Activated T-helper 2 cell treated with anti-CD3 and anti-CD28 coated beads, Interferon-gamma antibody, Interleukin-2, Interleukin-4, amounts not matched to agents 10 μg/mL and 5 μg/mL and 100 μg/mL, durations not matched to agents 14 hours and 24 hours and 36 hours (primary cell): ENCODE data around the gene NGFR. TPM values are rescaled to one million over a fixed set of nuclear protein-coding genes. Genes with fewer than 3 reads are reported as not detected.

Experiments used
- DNase-seq: peaks from one replicate; pipeline ENCODE4 v3.0.0; 2021; ENCODE audit warnings: low spot score
- H3K27ac Mint-ChIP-seq: one replicate; pipeline ENCODE4 v1.8.0; 2021; ENCODE audit warnings: mixed read lengths
- H3K27me3 Mint-ChIP-seq: one replicate; pipeline ENCODE4 v1.8.0; 2021; ENCODE audit warnings: low read depth, mixed read lengths
- H3K36me3 Mint-ChIP-seq: one replicate; pipeline ENCODE4 v1.8.0; 2021; ENCODE audit warnings: low read depth, mixed read lengths
- H3K4me1 Mint-ChIP-seq: one replicate; pipeline ENCODE4 v1.8.0; 2021; ENCODE audit warnings: low read depth, mixed read lengths
- H3K4me3 Mint-ChIP-seq: one replicate; pipeline ENCODE4 v1.8.0; 2021; ENCODE audit warnings: low read depth, mild to moderate bottlenecking, moderate library complexity, mixed read lengths
- H3K9me3 Mint-ChIP-seq: one replicate; pipeline ENCODE4 v1.8.0; 2021; ENCODE audit warnings: mixed read lengths
- intact Hi-C: fragments of 100-400 bp; cut with micrococcal nuclease; formaldehyde crosslinking; loops from one replicate; pipeline ENCODE4 v1.15.1; 2023
- total RNA-seq: library from RNA; stranded (reverse); gene quantifications from 2 replicates; pipeline ENCODE4 v1.2.3, GENCODE V29; 2022

The NGFR gene
- total RNA-seq, 1 donor from 2014 or later: 0.14 TPM

- Mint-ChIP-seq H3K4me1 (no peaks in the 10 kb centered on the region), H3K9me3 (peaks cover 3% of the 10 kb centered on the region), H3K36me3 (no peaks in the 10 kb centered on the region), H3K27ac (no peak overlapping the region), H3K27me3 (peaks cover 36% of the 10 kb centered on the region), H3K4me3 (no peak overlapping the region)
- no peak for DNase-seq
- intact Hi-C loops: no loop called here
Measured at GRCh38 chr17:49459401-49459984, 35.6 kb upstream of the NGFR start.

GRCh38 chr17:49460401-49460800, 34.7 kb upstream of the NGFR start:
- intact Hi-C loops: no loop called here
- H3K4me1 Mint-ChIP-seq: no peaks in the 10 kb centered on the region
- H3K36me3 Mint-ChIP-seq: no peaks in the 10 kb centered on the region
- peaks cover 33% of the 10 kb centered on the region for H3K27me3 Mint-ChIP-seq
- no peak overlapping the region for H3K4me3 Mint-ChIP-seq
- no peak overlapping the region for H3K27ac Mint-ChIP-seq
- no peak for DNase-seq
- H3K9me3 Mint-ChIP-seq: peaks cover 3% of the 10 kb centered on the region

- no peak for DNase-seq
- H3K4me1 Mint-ChIP-seq: no peaks in the 10 kb centered on the region
- peaks cover 3% of the 10 kb centered on the region for H3K9me3 Mint-ChIP-seq
- H3K27me3 Mint-ChIP-seq: peaks cover 35% of the 10 kb centered on the region
- intact Hi-C loops: no loop called here
- no peaks in the 10 kb centered on the region for H3K36me3 Mint-ChIP-seq
- H3K27ac Mint-ChIP-seq: no peak overlapping the region
- H3K4me3 Mint-ChIP-seq: no peak overlapping the region
Measured at GRCh38 chr17:49461580-49461979, 33.5 kb upstream of the NGFR start.

GRCh38 chr17:49464049-49464448, 31.0 kb upstream of the NGFR start:
- peaks cover 37% of the 10 kb centered on the region for H3K27me3 Mint-ChIP-seq
- no peak overlapping the region for H3K27ac Mint-ChIP-seq
- DNase-seq: no peak
- H3K9me3 Mint-ChIP-seq: peaks cover 3% of the 10 kb centered on the region
- intact Hi-C loops: no loop called here
- H3K4me1 Mint-ChIP-seq: no peaks in the 10 kb centered on the region
- no peak overlapping the region for H3K4me3 Mint-ChIP-seq
- H3K36me3 Mint-ChIP-seq: no peaks in the 10 kb centered on the region

- DNase-seq: no peak
- Mint-ChIP-seq H3K9me3 (peaks cover 3% of the 10 kb centered on the region), H3K36me3 (no peaks in the 10 kb centered on the region), H3K4me1 (no peaks in the 10 kb centered on the region), H3K27ac (no peak overlapping the region), H3K27me3 (peaks cover 40% of the 10 kb centered on the region), H3K4me3 (no peak overlapping the region)
- intact Hi-C loops: no loop called here
Measured at GRCh38 chr17:49465331-49465903, 29.7 kb upstream of the NGFR start.

- H3K4me3 Mint-ChIP-seq: no peak overlapping the region
- no peaks in the 10 kb centered on the region for H3K4me1 Mint-ChIP-seq
- DNase-seq: no peak
- intact Hi-C loops: no loop called here
- peaks cover 3% of the 10 kb centered on the region for H3K9me3 Mint-ChIP-seq
- H3K27me3 Mint-ChIP-seq: peaks cover 44% of the 10 kb centered on the region
- H3K36me3 Mint-ChIP-seq: no peaks in the 10 kb centered on the region
- no peak overlapping the region for H3K27ac Mint-ChIP-seq
Measured at GRCh38 chr17:49466436-49466835, 28.7 kb upstream of the NGFR start.

GRCh38 chr17:49467175-49467574, 27.9 kb upstream of the NGFR start:
- H3K4me3 Mint-ChIP-seq: no peak overlapping the region
- H3K27ac Mint-ChIP-seq: no peak overlapping the region
- H3K36me3 Mint-ChIP-seq: no peaks in the 10 kb centered on the region
- no peaks in the 10 kb centered on the region for H3K4me1 Mint-ChIP-seq
- DNase-seq: no peak
- intact Hi-C loops: no loop called here
- peaks cover 3% of the 10 kb centered on the region for H3K9me3 Mint-ChIP-seq
- peaks cover 51% of the 10 kb centered on the region for H3K27me3 Mint-ChIP-seq

GRCh38 chr17:49468811-49469385, 26.2 kb upstream of the NGFR start:
- no peak for DNase-seq
- Mint-ChIP-seq H3K27ac (no peak overlapping the region), H3K9me3 (peaks cover 3% of the 10 kb centered on the region), H3K36me3 (no peaks in the 10 kb centered on the region), H3K4me3 (no peak overlapping the region), H3K27me3 (peaks cover 55% of the 10 kb centered on the region), H3K4me1 (no peaks in the 10 kb centered on the region)
- intact Hi-C loops: no loop called here

- no peaks in the 10 kb centered on the region for H3K4me1 Mint-ChIP-seq
- H3K36me3 Mint-ChIP-seq: no peaks in the 10 kb centered on the region
- peaks cover 4% of the 10 kb centered on the region for H3K9me3 Mint-ChIP-seq
- H3K27ac Mint-ChIP-seq: no peak overlapping the region
- peaks cover 57% of the 10 kb centered on the region for H3K27me3 Mint-ChIP-seq
- intact Hi-C loops: no loop called here
- no peak for DNase-seq
- H3K4me3 Mint-ChIP-seq: no peak overlapping the region
Measured at GRCh38 chr17:49469831-49470810, 25.0 kb upstream of the NGFR start.

GRCh38 chr17:49471089-49471683, 23.9 kb upstream of the NGFR start:
- no peak for DNase-seq
- Mint-ChIP-seq H3K4me3 (no peak overlapping the region), H3K4me1 (no peaks in the 10 kb centered on the region), H3K27me3 (peaks cover 55% of the 10 kb centered on the region), H3K27ac (no peak overlapping the region), H3K9me3 (peaks cover 12% of the 10 kb centered on the region), H3K36me3 (no peaks in the 10 kb centered on the region)
- intact Hi-C loops: no loop called here

- H3K4me3 Mint-ChIP-seq: no peak overlapping the region
- no peak overlapping the region for H3K27ac Mint-ChIP-seq
- no peaks in the 10 kb centered on the region for H3K4me1 Mint-ChIP-seq
- H3K36me3 Mint-ChIP-seq: no peaks in the 10 kb centered on the region
- peaks cover 55% of the 10 kb centered on the region for H3K27me3 Mint-ChIP-seq
- no peak for DNase-seq
- H3K9me3 Mint-ChIP-seq: peaks cover 13% of the 10 kb centered on the region
- intact Hi-C loops: no loop called here
Measured at GRCh38 chr17:49471769-49472168, 23.3 kb upstream of the NGFR start.

GRCh38 chr17:49472527-49472926, 22.6 kb upstream of the NGFR start:
- intact Hi-C loops: no loop called here
- Mint-ChIP-seq H3K9me3 (peaks cover 13% of the 10 kb centered on the region), H3K27me3 (peaks cover 57% of the 10 kb centered on the region), H3K4me1 (no peaks in the 10 kb centered on the region), H3K4me3 (no peak overlapping the region), H3K36me3 (no peaks in the 10 kb centered on the region), H3K27ac (no peak overlapping the region)
- no peak for DNase-seq
